ENCODE results near the gene CKB. TPM values are rescaled to one million over a fixed set of nuclear protein-coding genes. Genes with fewer than 3 reads are reported as not detected.

The CKB gene
- total and polyA plus RNA-seq, 9 of the 15 experiments (the other 6 are each of a cell fraction or from before 2014, with no cell fraction given), result 23.9 to 692 (median 132) TPM

- TF ChIP-seq MNT (conservative IDR thresholded peaks at IDR 0.05) (peak; percentile 59 to 73), HMGN3 (IDR thresholded peaks at IDR 0.05; ENCODE audit: borderline replicate concordance, extremely low read depth, insufficient read length, low read depth, low read length) (peak; percentile 78), RBM34 (IDR thresholded peaks at IDR 0.05; ENCODE audit: borderline replicate concordance, insufficient read depth, low read length) (no peak), C11orf30 (IDR thresholded peaks at IDR 0.05; ENCODE audit: low read depth) (no peak), RUNX1 (IDR thresholded peaks at IDR 0.05; ENCODE audit: low read depth) (no peak), KLF10 (CRISPR knock-in tag; IDR thresholded peaks at IDR 0.05) (no peak), E2F5 (CRISPR knock-in tag; IDR thresholded peaks at IDR 0.05) (no peak), E2F8 (IDR thresholded peaks at IDR 0.05; ENCODE audit: low read depth, partially characterized antibody) (no peak), HNRNPLL (IDR thresholded peaks at IDR 0.05; ENCODE audit: low read depth, low read length, poor library complexity, severe bottlenecking) (peak; percentile 42), JUN (IDR thresholded peaks at IDR 0.05; ENCODE audit: borderline replicate concordance, low read depth, low read length) (no peak), JUN (CRISPR knock-in tag; IDR thresholded peaks at IDR 0.05; ENCODE audit: borderline replicate concordance) (no peak), ZFP36 (IDR thresholded peaks at IDR 0.05; ENCODE audit: low read depth, low read length, partially characterized antibody) (no peak), KLF1 (tag; IDR thresholded peaks at IDR 0.05) (no peak), ZNF146 (CRISPR knock-in tag; IDR thresholded peaks at IDR 0.05; ENCODE audit: unreplicated experiment) (no peak), SRSF7 (optimal IDR thresholded peaks at IDR 0.05; ENCODE audit: low read depth, low read length) (no peak), MAFG (tag; conservative IDR thresholded peaks at IDR 0.05) (no peak), MTA2 (IDR thresholded peaks at IDR 0.05; ENCODE audit: low read depth) (no peak), ZNF140 (CRISPR knock-in tag; IDR thresholded peaks at IDR 0.05) (no peak), SMC3 (conservative IDR thresholded peaks at IDR 0.05; ENCODE audit: insufficient read depth, low read depth, low read length) (0 out of 2 replicates have a peak, but pooled peaks have one; percentile 27), POLR3A (IDR thresholded peaks at IDR 0.05; ENCODE audit: borderline replicate concordance, extremely low read depth, insufficient read depth, insufficient read length) (no peak), NCOA4 (IDR thresholded peaks at IDR 0.05; ENCODE audit: partially characterized antibody) (no peak), HDAC3 (IDR thresholded peaks at IDR 0.05; ENCODE audit: borderline replicate concordance, partially characterized antibody) (no peak), PML (IDR thresholded peaks at IDR 0.05; ENCODE audit: low read length) (no peak), MECOM (CRISPR knock-in tag; IDR thresholded peaks at IDR 0.05) (no peak)
Measured at GRCh38 chr14:103520657-103521437, 1.8 kb downstream of the CKB start (continued).
